DMS79 treated with DMSO at 0.1 percent for 48 hours (cell line): Measurements from ENCODE around the gene OSBPL10.

Source experiments
- DNase-seq: peaks from one replicate; lab custom pipeline; 2025; lab: John Stamatoyannopoulos, UW

OSBPL10 gene

DNA sequence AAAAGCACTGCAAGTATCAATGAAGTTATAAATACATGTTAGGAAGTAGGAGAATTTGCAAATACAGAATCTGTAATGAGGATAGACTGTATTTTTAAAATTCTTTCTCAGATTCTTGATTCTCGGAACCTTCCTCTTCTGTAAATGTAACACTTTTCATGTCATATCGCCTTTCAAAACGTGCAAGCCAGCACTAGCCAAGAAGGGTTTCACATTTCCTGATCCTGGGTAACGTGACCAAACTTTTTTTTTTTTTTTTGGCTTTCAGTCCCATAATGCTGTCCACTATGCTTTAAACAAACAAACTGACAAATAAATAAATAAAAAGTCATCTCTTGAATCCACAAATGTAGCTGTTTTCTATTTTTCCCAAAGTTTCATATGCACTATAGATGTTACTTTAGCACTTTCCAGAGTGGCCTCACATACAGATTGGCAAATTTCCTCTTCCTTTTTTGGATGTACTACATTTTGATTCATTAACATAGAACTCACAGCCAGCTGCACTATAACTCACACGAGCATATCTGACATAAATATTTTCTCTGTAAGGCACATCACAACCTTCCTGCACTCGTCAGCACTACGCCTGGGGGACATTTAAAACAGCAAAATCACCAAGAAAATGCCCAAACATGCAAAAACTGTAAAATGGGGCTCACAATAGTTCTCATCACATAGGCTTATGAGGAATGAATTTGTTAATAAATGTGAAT is 208.1 kb downstream of the OSBPL10 start:
- DNase-seq: no peak

DNA sequence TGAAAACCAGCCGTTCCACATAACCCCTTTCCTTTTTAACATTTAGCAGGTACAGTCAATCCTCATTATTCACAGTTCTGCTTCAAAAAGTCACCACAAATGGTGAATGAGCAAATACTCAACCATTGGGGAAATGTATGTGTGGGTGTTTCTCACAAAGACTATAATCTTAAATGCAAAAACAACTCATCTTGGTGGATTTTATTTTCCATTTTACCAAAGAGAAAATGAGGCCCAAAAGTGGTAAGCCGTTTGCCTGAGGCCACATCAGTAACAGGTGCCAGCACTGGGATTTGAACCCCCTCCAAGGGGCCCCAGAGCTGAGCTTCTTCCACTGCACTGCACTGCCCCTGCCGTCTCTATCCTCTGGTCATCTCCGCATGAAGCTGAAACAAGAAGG is 208.8 kb downstream of the OSBPL10 start:
- DNase-seq: no peak

GRCh38 chr3:31770822-31771326 is 210.2 kb downstream of the OSBPL10 start:
- no peak for DNase-seq

DNA sequence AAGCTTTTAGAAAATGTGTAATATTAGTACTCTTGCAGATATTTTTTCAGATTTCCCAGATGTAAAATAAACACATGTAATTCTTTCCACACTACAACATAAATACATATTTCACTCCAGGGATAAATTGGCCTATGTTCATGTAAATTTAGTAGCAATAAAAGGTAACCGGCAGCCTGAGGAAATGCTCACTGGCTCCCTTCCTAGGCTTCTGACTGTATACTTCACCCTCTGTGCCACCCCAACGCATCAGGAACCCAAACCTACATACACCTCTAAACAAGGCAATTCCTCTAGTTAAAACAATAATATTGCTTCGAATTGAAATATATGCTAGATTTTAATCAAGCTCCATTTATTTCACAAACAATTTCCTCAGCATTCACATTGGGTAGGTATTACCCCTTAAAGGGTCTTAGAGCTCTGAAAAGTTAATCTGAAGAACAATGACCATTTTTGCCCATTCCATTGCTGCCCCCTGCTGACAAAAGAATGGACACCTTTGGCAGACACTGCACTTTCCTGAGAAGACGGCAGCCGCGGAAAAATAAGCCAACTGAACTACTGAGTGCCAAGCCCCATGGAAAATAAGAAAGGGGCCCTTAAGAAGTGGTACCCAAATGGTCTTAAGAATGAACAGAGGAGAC is 212.5 kb downstream of the OSBPL10 start:
- DNase-seq: peak; percentile 2

DNA sequence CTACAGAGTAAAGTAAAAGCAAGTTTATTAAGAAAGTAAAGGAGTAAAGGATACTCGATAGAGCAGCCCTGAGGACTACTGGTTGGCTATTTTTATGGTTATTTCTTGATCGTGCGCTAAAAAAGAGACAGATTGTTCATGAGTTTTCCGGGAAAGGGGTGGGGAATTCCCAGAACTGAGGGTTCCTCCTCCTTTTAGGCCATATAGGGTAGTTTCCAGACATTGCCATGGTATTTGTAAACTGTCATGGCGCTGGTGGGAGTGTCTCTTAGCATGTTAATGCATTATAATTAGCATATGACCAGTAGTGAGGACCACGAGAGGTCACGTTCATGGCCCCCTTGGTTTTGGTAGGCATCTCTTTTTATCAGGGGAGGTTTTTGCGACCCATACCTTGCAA is 213.1 kb downstream of the OSBPL10 start:
- no peak for DNase-seq

GRCh38 chr3:31766669-31767068 is 214.4 kb downstream of the OSBPL10 start:
- no peak for DNase-seq

DNA sequence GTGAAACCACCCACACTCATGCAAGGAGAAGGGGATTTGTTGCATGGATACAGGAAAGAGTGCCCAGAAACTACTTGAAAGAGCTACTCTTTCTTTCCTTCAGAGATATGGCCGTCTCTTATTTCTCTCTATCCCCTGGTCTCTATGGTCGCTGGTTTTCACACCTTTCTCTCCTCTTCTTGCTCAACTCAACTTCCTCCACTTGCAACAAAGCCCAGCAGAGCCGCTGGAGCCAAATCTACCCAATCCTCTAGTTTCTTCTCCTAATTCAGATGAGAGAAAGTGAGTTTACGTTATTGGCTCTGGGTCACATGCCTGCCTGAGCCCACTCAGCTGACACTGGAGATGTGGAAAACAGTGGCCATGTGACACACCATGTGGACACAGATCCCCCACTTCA is 215.2 kb downstream of the OSBPL10 start:
- DNase-seq: no peak

DNA sequence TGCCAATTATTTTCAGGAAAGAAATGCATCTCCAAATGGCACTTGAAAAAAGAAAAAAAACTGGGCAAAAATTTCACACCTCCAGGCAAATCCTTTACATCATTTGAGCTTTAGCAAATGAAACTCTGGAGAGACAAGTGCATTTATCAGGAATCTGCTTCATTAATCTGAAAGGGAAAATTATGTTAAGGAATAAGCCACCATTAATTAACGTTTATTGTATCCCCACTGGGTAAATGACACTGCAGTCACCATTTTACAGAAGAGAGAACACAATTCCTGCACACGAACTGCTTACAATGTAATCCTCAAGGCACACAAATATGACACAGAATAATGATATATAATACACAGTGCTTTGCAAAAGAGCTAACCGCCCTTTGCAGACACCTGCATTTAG is 217.3 kb downstream of the OSBPL10 start:
- DNase-seq: no peak

DNA sequence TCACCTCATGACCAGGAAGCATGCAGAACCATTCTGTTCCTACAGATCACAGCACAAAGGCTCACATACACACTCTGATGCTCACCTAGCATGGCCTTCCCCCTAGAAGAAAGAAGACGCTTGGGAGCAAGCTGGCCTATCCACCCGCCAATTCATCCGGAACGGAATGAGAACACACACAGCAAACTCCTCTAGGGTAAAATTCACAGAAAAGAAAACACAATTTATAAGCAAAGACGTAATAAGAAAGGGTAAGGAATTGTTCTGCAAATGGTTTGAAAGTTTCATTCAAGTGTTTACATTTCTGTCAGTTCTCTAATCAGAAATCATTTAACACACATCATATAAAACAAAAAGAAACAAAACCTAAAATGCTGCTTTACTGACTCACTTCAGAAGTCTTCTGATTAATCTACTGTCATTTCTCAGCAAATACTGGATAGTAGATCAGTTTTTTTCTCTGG is 218.1 kb downstream of the OSBPL10 start:
- DNase-seq: peak; percentile 28

- no peak for DNase-seq
Observed at GRCh38 chr3:31762097-31762764, 218.8 kb downstream of the OSBPL10 start.

DNA sequence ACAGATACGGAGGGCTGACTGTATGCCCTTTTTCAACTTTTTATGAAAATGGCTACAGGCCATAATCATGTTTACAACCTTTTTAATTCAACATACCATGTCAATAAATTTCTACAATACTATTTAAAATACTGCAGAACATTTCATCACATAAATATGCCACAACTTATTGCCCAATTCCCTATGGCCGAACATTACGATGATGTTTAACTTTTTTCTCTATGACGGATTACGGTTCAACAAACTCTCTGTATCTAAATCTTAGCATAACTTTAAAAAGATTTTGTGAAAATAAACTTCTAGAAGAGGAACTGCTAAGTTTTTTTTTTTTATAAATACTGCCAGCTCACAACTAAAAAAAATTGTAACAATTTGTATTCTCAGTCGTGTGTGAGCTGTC is 220.4 kb downstream of the OSBPL10 start:
- no peak for DNase-seq

DNA sequence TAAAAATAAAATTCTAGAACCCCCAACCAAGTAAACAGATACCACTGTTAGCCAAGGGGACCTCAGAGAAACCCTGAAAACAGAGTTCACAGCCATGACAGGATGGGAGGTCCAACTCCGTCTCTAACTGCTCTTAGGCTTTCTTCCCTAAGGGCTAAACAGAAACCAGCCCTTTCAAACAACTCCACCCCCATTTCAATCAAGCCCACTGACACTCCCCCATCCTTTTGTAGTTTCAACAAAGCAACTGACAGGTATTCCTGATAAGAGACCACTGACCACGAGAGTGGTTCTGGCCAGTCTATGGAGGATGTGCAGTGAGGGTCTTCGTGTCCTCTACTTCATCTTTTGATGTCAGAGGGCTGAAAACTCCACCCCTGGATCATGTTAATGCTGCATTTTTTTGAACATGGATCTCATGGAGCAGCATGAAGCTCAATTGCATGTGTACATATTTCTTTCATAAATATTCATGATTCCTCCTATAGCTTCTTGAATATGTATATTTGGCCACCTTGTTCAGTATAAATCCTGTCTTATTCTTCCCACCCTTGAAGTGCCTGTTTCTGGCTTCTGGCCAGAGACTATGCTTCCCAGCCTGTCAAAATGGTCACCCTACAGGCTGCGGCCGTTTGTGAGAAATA is 222.6 kb downstream of the OSBPL10 start:
- no peak for DNase-seq

- DNase-seq: no peak
Observed at GRCh38 chr3:31755926-31756658, 225.0 kb downstream of the OSBPL10 start.

DNA sequence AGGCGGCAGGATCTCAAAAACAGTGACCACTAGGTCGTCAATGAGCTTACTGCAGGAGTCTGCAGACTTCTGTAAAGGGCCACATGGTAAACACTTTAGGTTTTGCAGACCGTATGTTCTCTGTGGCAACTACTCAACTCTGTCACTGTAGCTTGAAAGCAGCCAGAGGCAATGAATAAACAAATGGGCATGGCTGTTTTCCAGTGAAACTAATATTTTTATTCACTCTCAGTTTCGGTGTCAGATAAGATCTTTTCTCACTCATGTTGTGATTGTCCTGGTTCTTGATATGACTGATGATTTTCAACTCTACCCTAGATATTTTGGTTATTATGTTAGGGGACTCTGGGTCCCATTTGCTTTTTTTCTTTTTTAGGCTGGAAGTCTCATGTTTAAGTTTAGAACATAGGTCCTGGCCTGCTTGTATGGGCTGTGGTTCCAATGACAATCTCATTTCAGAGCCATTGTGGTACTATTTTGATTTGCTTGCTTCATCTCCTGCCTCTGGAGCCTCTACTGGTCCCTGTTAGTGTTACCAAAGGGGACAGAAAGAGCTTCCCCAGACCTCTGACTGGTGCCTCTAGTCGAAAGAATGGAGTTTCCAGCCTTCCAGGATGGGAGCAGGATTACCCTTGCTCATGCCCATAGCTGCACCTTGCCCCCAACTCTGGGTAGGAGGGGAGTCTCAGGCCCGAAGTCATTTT is 226.3 kb downstream of the OSBPL10 start:
- no peak for DNase-seq

- DNase-seq: no peak
Observed at GRCh38 chr3:31753050-31753425, 228.0 kb downstream of the OSBPL10 start.

DNA sequence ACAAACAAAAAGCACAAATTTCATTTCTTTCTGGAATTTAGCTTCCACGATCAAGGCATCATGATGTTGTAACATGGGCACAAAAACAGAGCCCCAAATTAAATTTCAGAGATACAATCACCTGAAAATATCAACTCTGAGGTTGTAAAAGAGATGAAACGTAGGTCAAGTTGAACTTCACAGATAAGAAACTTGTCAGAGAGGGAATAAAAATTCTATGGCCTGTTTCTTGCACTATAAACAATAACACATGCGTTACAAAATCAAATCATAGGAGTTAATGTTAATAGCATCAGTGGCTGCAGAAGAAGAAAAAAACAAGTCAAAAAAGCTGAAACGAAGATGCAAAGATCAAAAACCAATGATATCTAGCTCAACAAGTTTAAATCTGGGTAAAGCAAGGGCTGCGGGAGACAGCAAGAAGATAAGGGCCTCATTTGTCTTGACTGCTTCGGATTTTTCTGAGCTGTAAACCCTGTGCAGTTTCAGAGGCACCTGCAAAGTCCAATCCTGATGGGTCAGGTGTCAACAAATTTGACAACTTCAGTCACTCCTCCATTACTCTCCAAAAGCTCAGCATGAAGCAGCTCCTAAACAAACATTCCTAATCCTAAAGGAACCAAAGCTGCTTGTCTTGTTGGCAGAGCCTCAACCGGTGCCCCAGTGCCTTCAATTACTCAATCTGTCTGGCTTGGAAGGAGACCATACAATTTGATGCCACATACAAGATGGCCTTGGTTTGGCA is 228.6 kb downstream of the OSBPL10 start:
- DNase-seq: no peak

DNA sequence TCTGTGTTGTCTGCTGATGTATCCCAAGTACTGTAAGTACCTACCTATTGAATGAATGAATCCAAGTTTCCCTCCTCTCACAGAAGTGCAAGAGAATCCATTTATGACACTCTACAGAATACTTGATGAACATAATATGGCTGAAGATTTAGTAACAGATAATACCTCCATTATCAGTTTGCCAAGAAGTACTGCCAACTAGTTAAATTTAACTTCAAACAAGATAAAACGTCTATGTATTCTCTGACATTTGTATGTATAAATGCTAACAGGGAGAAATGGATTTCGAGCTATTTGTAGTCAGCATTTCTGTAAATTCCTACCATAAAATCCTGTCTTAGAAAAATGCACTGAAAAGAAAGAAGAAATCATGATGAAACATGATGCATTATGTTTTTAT is 230.7 kb downstream of the OSBPL10 start:
- no peak for DNase-seq

DNA sequence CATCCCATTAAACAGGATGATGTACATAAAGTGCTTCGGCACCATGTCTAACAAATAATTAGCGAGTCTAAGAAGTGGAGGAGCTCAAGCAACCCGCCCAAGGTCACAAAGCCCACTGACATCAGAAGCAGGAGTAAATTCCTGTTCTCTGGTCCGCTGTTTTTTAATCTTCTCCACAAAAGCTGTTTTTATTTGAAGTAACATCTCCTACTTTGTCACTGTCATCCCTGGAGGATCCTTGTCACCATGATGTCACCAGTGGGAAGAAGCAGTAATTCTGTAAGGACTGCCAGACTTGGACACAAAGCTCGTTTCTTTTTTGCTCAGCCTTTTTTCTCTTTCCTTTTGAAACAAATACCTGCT is 232.1 kb downstream of the OSBPL10 start:
- no peak for DNase-seq

DNA sequence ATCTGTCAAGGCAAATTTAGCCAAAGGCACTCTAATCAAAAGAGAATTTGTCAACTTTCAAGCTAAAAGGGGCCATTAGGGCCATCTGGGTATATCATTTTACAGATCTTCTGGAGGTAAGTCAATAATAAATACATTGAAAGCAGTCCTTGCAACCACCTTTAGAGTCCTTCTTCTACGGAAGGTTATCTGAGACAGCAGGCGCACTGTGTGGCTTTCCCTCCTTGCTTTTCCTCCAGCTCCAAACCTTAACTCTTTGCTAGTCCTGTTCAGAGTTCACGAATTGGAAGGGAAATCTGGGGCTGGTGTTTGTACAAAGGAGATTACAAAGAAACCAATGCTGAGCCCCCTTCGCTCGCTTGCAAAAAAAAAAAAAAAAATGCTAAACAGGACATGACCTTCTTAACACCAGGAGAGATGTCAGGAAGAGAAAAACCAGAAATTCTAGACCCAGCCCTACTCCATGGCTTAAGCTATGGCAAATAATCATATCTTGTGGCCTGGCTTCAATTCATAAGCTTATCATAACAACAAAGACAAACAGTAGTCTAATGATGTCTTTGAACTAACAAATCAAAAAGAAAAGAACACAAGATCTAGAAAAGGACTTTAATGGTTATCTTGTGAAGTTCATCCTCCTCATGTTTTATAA is 232.7 kb downstream of the OSBPL10 start:
- DNase-seq: no peak

DNA sequence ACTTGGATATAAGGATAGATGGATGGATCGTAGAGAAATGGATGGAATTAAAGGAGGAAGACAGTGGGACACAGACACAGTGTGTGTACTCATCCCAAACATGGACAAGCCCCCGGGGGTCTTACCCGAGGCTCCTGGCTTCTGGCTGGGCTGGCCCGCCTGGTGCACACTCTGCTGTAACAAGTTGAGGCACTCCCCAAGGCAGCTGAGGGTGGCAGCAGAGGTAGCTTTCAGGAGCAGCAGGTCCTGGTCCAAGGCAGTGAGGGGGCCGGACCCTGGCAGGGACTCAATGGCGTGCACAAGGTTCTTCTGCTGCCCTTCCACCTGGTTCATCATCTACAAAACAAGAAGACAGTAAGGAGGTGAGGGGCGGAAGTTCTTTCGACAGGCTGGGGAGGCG is 233.3 kb downstream of the OSBPL10 start:
- no peak for DNase-seq
